SH-SY5Y (cell line): ENCODE measurements around the gene ZMIZ1.

Source experiments
- GATA2 ChIP-seq: IDR thresholded peaks from 2 replicates; pipeline ENCODE4 v1.6.1; 2011; ENCODE audit warnings: mild to moderate bottlenecking, low read depth, low read length
- GATA3 ChIP-seq: IDR thresholded peaks from 2 replicates; pipeline ENCODE4 v1.6.1; 2011; ENCODE audit warnings: low read depth, mild to moderate bottlenecking, low read length, moderate library complexity

DNA sequence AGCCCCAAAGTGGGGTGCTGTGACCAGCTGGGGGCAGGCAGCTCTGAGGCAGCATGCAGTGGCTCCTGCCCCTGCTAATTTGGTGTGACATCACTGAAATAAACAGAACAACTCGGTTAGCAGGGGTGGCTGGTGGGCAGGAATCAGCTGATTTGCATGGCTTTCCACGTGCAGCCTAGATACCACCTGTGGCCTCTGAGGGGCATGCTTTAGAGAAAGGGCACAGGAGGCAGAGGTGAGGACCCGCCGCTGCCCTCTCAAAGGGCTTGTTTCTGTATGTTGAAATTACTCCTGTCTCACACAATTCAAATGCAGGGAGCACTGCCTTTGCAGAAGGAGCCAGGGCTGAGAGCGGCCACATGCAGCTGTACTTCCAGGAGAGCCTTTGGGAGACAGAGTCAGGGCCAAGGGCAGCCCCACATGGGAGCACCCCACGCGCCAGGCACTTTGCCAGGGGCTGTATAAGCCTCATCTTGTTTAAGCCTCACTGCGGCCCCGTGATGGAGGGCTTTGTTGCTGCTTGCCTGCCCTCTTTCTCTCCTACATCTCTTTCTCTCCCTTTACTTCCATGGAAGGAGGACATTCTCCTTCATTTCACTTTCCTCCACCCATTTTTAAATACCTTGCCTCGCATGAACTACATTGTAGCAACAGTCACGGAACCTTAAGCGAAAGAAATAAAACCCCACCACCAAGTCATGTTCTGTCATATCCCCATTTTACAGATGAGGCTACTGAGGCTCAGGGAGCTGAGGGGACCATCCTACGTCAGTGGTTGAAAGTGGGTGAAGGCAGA, 137.7 kb downstream of the ZMIZ1 start:
- TF ChIP-seq GATA2 (no peak), GATA3 (no peak)
